H9 (cell line): ENCODE measurements around the gene DGCR2. TPM values are rescaled to one million over a fixed set of nuclear protein-coding genes. Genes with fewer than 3 reads are reported as not detected.

Source experiments
- DNase-seq: peaks from one replicate; pipeline ENCODE4 v3.0.0-alpha.2; 2017
- H2AFZ ChIP-seq: one replicate; pipeline ENCODE4 v1.6.1; 2013; ENCODE audit warnings: mild to moderate bottlenecking, low read length, control low read depth, moderate library complexity
- H2AK5ac ChIP-seq: 2 replicates; pipeline ENCODE4 v1.6.1; 2013; ENCODE audit warnings: low read length, control low read depth, mixed read lengths; ENCODE audit not compliant: insufficient read length
- H2BK120ac ChIP-seq: one replicate; pipeline ENCODE4 v1.6.1; 2013; ENCODE audit warnings: low read depth, mild to moderate bottlenecking, low read length, control low read depth, inconsistent platforms; ENCODE audit not compliant: poor library complexity, severe bottlenecking
- H2BK12ac ChIP-seq: 2 replicates; pipeline ENCODE4 v1.6.1; 2013; ENCODE audit warnings: low read length, control low read depth, mixed read lengths, low read depth; ENCODE audit not compliant: insufficient read length
- H2BK15ac ChIP-seq: 2 replicates; pipeline ENCODE4 v1.6.1; 2013; ENCODE audit warnings: low read depth, low read length, control low read depth
- H2BK20ac ChIP-seq: one replicate; pipeline ENCODE4 v1.6.1; 2013; ENCODE audit warnings: low read depth, mild to moderate bottlenecking, low read length, control low read depth, inconsistent platforms; ENCODE audit not compliant: poor library complexity, severe bottlenecking
- H2BK5ac ChIP-seq: 2 replicates; pipeline ENCODE4 v1.6.1; 2013; ENCODE audit warnings: low read length, control low read depth, mixed read lengths; ENCODE audit not compliant: insufficient read length
- H3K14ac ChIP-seq: 2 replicates; pipeline ENCODE4 v1.6.1; 2013; ENCODE audit warnings: low read length, control low read depth; ENCODE audit not compliant: insufficient read depth
- H3K18ac ChIP-seq: 2 replicates; pipeline ENCODE4 v1.6.1; 2013; ENCODE audit warnings: low read depth, mild to moderate bottlenecking, mixed read lengths, low read length, control low read depth; ENCODE audit not compliant: insufficient read length
- H3K23ac ChIP-seq: 2 replicates; pipeline ENCODE4 v1.6.1; 2013; ENCODE audit warnings: low read length, control low read depth, mixed read lengths, low read depth; ENCODE audit not compliant: insufficient read length
- H3K23me2 ChIP-seq: 2 replicates; pipeline ENCODE4 v1.6.1; 2013; ENCODE audit warnings: low read depth, mild to moderate bottlenecking, mixed read lengths, low read length, control low read depth; ENCODE audit not compliant: insufficient read length, poor library complexity, severe bottlenecking
- H3K27ac ChIP-seq: 2 replicates; pipeline ENCODE4 v1.5.1; 2013; ENCODE audit warnings: low read length, control low read depth, mixed read lengths, low read depth; ENCODE audit not compliant: insufficient read length
- H3K27me3 ChIP-seq: 2 replicates; pipeline ENCODE4 v1.6.1; 2013; ENCODE audit warnings: low read length, control low read depth, inconsistent platforms; ENCODE audit not compliant: insufficient read depth
- H3K4ac ChIP-seq: 2 replicates; pipeline ENCODE4 v1.6.1; 2013; ENCODE audit warnings: low read depth, mild to moderate bottlenecking, control low read depth, inconsistent platforms, low read length, moderate library complexity
- H3K4me1 ChIP-seq: 2 replicates; pipeline ENCODE4 v1.6.1; 2013; ENCODE audit warnings: low read length, control low read depth, inconsistent platforms; ENCODE audit not compliant: insufficient read depth
- H3K4me2 ChIP-seq: 2 replicates; pipeline ENCODE4 v1.6.1; 2013; ENCODE audit warnings: low read length, control low read depth, mixed read lengths; ENCODE audit not compliant: insufficient read length, insufficient read depth
- H3K56ac ChIP-seq: 2 replicates; pipeline ENCODE4 v1.6.1; 2013; ENCODE audit warnings: low read depth, mild to moderate bottlenecking, mixed read lengths, low read length, control low read depth; ENCODE audit not compliant: insufficient read length
- H3K79me1 ChIP-seq: 2 replicates; pipeline ENCODE4 v1.6.1; 2013; ENCODE audit warnings: low read depth, mild to moderate bottlenecking, moderate library complexity, low read length, control low read depth, inconsistent platforms; ENCODE audit not compliant: insufficient read depth, poor library complexity, severe bottlenecking
- H3K79me2 ChIP-seq: 2 replicates; pipeline ENCODE4 v1.6.1; 2013; ENCODE audit warnings: low read length, control low read depth, inconsistent platforms; ENCODE audit not compliant: insufficient read depth
- H3K9ac ChIP-seq: 2 replicates; pipeline ENCODE4 v1.6.1; 2013; ENCODE audit warnings: low read length, control low read depth, mixed read lengths; ENCODE audit not compliant: insufficient read length; ENCODE audit errors: extremely low read depth
- H3K9me3 ChIP-seq: one replicate; pipeline ENCODE4 v1.6.1; 2013; ENCODE audit warnings: low read depth, low read length, inconsistent platforms; ENCODE audit not compliant: control insufficient read depth
- H3T11ph ChIP-seq: one replicate; pipeline ENCODE4 v1.6.1; 2013; ENCODE audit warnings: mild to moderate bottlenecking, low read length, control low read depth, inconsistent platforms
- H4K20me1 ChIP-seq: one replicate; pipeline ENCODE4 v1.6.1; 2013; ENCODE audit not compliant: control insufficient read depth, insufficient read length, insufficient read depth
- H4K5ac ChIP-seq: 2 replicates; pipeline ENCODE4 v1.6.1; 2013; ENCODE audit warnings: low read depth, mild to moderate bottlenecking, mixed read lengths, low read length, control low read depth; ENCODE audit not compliant: insufficient read length
- H4K8ac ChIP-seq: replicated peaks from 2 replicates; pipeline ENCODE4 v1.6.1; 2013; ENCODE audit warnings: low read length, control low read depth, mixed read lengths, low read depth; ENCODE audit not compliant: insufficient read length
- H4K91ac ChIP-seq: 2 replicates; pipeline ENCODE4 v1.6.1; 2013; ENCODE audit warnings: low read depth, mild to moderate bottlenecking, moderate library complexity, mixed read lengths, low read length, control low read depth; ENCODE audit not compliant: insufficient read length
- H3K27ac Mint-ChIP-seq, 3 experiments: 2 replicates in 2 of 3; 3 replicates in 1 of 3; pipeline ENCODE4 v1.8.0; 2020 to 2021; ENCODE audit warnings: mixed read lengths in 3 of 3, mild to moderate bottlenecking in 1 of 3, moderate library complexity in 1 of 3
- H3K27me3 Mint-ChIP-seq: 2 replicates; pipeline ENCODE4 v1.8.0; 2021; ENCODE audit warnings: low read depth, mild to moderate bottlenecking, moderate library complexity, mixed read lengths
- H3K36me3 Mint-ChIP-seq, 3 experiments: 2 replicates in 2 of 3; 3 replicates in 1 of 3; pipeline ENCODE4 v1.8.0; 2020 to 2021; ENCODE audit warnings: low read depth in 3 of 3, mixed read lengths in 3 of 3; ENCODE audit not compliant: insufficient read depth in 1 of 3
- H3K4me1 Mint-ChIP-seq, 2 experiments: 2 replicates each; pipeline ENCODE4 v1.8.0; 2020; ENCODE audit warnings: mixed read lengths in 2 of 2
- H3K4me3 Mint-ChIP-seq, 2 experiments: 2 replicates in 1 of 2; 3 replicates in 1 of 2; pipeline ENCODE4 v1.8.0; 2020 to 2021; ENCODE audit warnings: mild to moderate bottlenecking in 2 of 2, mixed read lengths in 2 of 2, moderate library complexity in 1 of 2
- H3K9me3 Mint-ChIP-seq, 2 experiments: 2 replicates in 1 of 2; 3 replicates in 1 of 2; pipeline ENCODE4 v1.8.0; 2020; ENCODE audit warnings: mild to moderate bottlenecking in 2 of 2, mixed read lengths in 2 of 2, moderate library complexity in 1 of 2
- CTCF ChIP-seq: fragments of 200-600 bp; sonication (generic); conservative IDR thresholded peaks from 3 replicates; pipeline ENCODE4 v1.8.0; 2021; ENCODE audit warnings: antibody characterized with exemption, mild to moderate bottlenecking
- WGBS: extraction: QIAGEN DNeasy Blood & Tissue Kit; methylation state at CpG from one replicate; pipeline ENCODE4 v1.1.7; 2013; ENCODE audit warnings: missing lambda C conversion rate, low lambda C conversion rate, mixed read lengths; ENCODE audit not compliant: insufficient read length; ENCODE audit errors: extremely low coverage; 5-methylcytosine and 5-hydroxymethylcytosine counted together
- total RNA-seq: library from RNA; stranded (reverse); gene quantifications from 2 replicates; pipeline ENCODE4 v1.2.1, GENCODE V29; 2021

DGCR2 gene
- total RNA-seq, 1 experiment from 2014 or later: 47.2 TPM

- Mint-ChIP-seq H3K4me1 (peaks cover 12 to 21% of the 10 kb centered on the region in 2 experiments), H3K36me3 (peaks cover 0 to 9% (median 5%) of the 10 kb centered on the region in 3 experiments; a peak in 6 of 7 replicates), H3K27ac (no peak overlapping the region), H3K9me3 (peaks cover 13% of the 10 kb centered on the region in 2 experiments), H3K4me3 (peak overlapping the region; percentile 34 to 76), H3K27me3 (peaks cover 76% of the 10 kb centered on the region)
- peak overlapping the region; percentile 24 for H3K4me2 ChIP-seq
- no peak overlapping the region for H3K4ac ChIP-seq
- H3K23ac ChIP-seq: no peak overlapping the region
- 0 out of 2 replicates have a peak overlapping the region, but pooled peaks have one; percentile 19 for H2BK15ac ChIP-seq
- no peak for TF ChIP-seq CTCF
- no peaks in the 10 kb centered on the region for H3K79me1 ChIP-seq
- no peak overlapping the region for H3K14ac ChIP-seq
- no peak overlapping the region for H4K5ac ChIP-seq
- no peak overlapping the region for H2BK20ac ChIP-seq
- H2BK120ac ChIP-seq: no peak overlapping the region
- DNase-seq: peak; percentile 64
- H2AK5ac ChIP-seq: no peak overlapping the region
- WGBS: no CpG with 5 or more reads among the region's 92 CpGs
- H2AFZ ChIP-seq: no peak overlapping the region
- H3K9ac ChIP-seq: no peak overlapping the region
- H2BK5ac ChIP-seq: no peak overlapping the region
- H3K56ac ChIP-seq: no peak overlapping the region
- no peak overlapping the region for H4K91ac ChIP-seq
- H4K8ac ChIP-seq: no peak overlapping the region
- no peaks in the 10 kb centered on the region for H3K9me3 ChIP-seq
- peaks cover 3% of the 10 kb centered on the region for H3K23me2 ChIP-seq
- no peaks in the 10 kb centered on the region for H3K4me1 ChIP-seq
- H4K20me1 ChIP-seq: no peaks in the 10 kb centered on the region
- H3K18ac ChIP-seq: no peak overlapping the region
- H3K79me2 ChIP-seq: no peaks in the 10 kb centered on the region
- peaks cover 48% of the 10 kb centered on the region for H3K27me3 ChIP-seq
- no peak overlapping the region for H3T11ph ChIP-seq
- H3K27ac ChIP-seq: no peak overlapping the region
- no peak overlapping the region for H2BK12ac ChIP-seq
Observed at GRCh38 chr22:19149047-19149883, 27.1 kb upstream of the DGCR2 start.
